PC-3 (cell line): Measurements from ENCODE around the gene MYH9.

Source experiments
- EZH2 ChIP-seq: fragments of 300-600 bp; sonication (generic); IDR thresholded peaks from one replicate; pipeline ENCODE4 v1.6.1; 2017; ENCODE audit warnings: antibody characterized with exemption, mild to moderate bottlenecking, low read length; ENCODE audit not compliant: unreplicated experiment
- EZH2phosphoT487 ChIP-seq: fragments of 300-600 bp; sonication (generic); IDR thresholded peaks from 2 replicates; pipeline ENCODE4 v1.6.1; 2018; ENCODE audit warnings: mild to moderate bottlenecking, antibody characterized with exemption, low read length, borderline replicate concordance
- TF ChIP-seq, protein P1 (sequence below): fragments of 300-600 bp; sonication (generic); conservative IDR thresholded peaks from 2 replicates; pipeline ENCODE4 v1.5.1; 2017; ENCODE audit warnings: antibody characterized with exemption, low read depth, mild to moderate bottlenecking, low read length

DNA sequence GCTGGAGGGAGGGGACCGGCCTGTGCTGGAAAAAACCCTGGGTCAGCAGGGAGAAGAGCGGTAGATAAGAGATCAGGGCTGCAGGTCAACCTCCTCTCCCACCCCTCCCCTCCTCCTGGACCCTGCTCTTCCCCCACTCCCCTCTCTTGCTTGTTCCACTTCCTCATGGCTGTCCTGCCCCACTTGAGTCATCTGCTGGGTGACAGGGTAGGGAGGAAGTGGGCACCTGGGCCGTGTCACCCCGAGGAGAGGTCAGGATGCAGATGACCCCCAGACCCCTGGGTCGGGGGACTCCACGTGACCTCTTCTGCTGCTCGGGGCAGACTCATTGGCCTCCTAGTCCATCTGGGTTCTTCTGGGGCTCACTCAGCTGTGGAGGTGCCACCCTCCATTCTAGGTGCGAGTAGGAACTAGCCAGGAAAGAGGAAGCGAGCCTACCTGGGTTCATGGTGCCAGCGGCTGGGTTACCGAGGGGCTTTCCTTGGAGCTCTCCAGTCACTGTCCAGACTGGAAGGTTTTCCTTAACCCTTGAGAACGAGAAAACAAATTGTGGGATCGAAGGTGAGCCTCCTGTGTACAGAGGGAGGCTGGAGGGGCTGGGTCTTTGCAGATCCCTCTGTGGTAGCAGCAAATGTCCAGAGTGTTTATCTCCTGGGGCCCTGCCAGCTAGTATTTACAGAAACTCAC, 154.9 kb downstream of the MYH9 start:
- TF ChIP-seq, protein P1, sequence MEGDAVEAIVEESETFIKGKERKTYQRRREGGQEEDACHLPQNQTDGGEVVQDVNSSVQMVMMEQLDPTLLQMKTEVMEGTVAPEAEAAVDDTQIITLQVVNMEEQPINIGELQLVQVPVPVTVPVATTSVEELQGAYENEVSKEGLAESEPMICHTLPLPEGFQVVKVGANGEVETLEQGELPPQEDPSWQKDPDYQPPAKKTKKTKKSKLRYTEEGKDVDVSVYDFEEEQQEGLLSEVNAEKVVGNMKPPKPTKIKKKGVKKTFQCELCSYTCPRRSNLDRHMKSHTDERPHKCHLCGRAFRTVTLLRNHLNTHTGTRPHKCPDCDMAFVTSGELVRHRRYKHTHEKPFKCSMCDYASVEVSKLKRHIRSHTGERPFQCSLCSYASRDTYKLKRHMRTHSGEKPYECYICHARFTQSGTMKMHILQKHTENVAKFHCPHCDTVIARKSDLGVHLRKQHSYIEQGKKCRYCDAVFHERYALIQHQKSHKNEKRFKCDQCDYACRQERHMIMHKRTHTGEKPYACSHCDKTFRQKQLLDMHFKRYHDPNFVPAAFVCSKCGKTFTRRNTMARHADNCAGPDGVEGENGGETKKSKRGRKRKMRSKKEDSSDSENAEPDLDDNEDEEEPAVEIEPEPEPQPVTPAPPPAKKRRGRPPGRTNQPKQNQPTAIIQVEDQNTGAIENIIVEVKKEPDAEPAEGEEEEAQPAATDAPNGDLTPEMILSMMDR, result no peak
- TF ChIP-seq EZH2 (no peak), EZH2phosphoT487 (no peak)
